Mesodermal cell (in vitro differentiated cells): ENCODE data around the gene MEGF9.

ENCODE experiments used
- H3K27ac ChIP-seq: 2 replicates; pipeline ENCODE4 v1.7.0; 2013; ENCODE audit warnings: mild to moderate bottlenecking, low read depth, low read length, moderate library complexity; ENCODE audit not compliant: severe bottlenecking
- H3K36me3 ChIP-seq: 2 replicates; pipeline ENCODE4 v1.7.1; 2013; ENCODE audit warnings: mild to moderate bottlenecking, low read length, moderate library complexity; ENCODE audit not compliant: control insufficient read depth, insufficient read depth
- H3K4me1 ChIP-seq: one replicate; pipeline ENCODE4 v1.7.1; 2013; ENCODE audit warnings: mild to moderate bottlenecking, low read length; ENCODE audit not compliant: insufficient read depth, control insufficient read depth, poor library complexity, severe bottlenecking
- H3K4me3 ChIP-seq: 2 replicates; pipeline ENCODE4 v1.7.0; 2013; ENCODE audit warnings: low read length, control low read depth, mild to moderate bottlenecking; ENCODE audit not compliant: insufficient read depth, poor library complexity, severe bottlenecking; ENCODE audit errors: extremely low read depth
- H3K9me3 ChIP-seq: 2 replicates; pipeline ENCODE4 v1.7.1; 2013; ENCODE audit warnings: mild to moderate bottlenecking, low read length, moderate library complexity; ENCODE audit not compliant: control insufficient read depth
- WGBS, 2 experiments: methylation state at CpG; one replicate each; pipeline ENCODE4 v1.1.5; 2013; ENCODE audit warnings: missing lambda C conversion rate in 2 of 2; ENCODE audit not compliant: insufficient coverage in 2 of 2; 5-methylcytosine and 5-hydroxymethylcytosine counted together

MEGF9 gene

DNA sequence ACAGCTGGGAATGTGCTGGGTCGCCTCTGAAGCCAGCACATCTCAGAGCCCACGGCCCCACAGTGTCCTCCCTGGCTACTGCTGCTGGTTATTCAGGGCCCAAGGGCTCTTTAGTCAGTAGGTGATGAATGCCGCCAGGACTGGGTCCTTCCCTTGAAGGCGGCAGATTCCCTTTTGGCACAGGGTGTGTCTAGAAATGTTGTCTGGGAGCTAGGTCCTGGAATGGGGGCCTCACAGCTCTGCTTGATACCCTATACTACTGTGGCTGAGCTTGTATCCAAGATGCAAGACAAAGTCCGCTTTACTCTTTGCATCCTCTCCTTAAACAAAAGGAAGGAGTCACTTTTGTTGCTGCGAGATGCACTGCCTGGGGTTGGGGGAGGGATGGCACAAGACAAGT is 33.1 kb downstream of the MEGF9 start:
- 84 to 100% methylated on average over 2 to 4 of the region's 6 CpGs for WGBS, 2 experiments
- no peaks in the 10 kb centered on the region for H3K9me3 ChIP-seq
- H3K27ac ChIP-seq = no peak overlapping the region
- no peaks in the 10 kb centered on the region for H3K36me3 ChIP-seq
- no peak overlapping the region for H3K4me3 ChIP-seq
- H3K4me1 ChIP-seq = no peaks in the 10 kb centered on the region

DNA sequence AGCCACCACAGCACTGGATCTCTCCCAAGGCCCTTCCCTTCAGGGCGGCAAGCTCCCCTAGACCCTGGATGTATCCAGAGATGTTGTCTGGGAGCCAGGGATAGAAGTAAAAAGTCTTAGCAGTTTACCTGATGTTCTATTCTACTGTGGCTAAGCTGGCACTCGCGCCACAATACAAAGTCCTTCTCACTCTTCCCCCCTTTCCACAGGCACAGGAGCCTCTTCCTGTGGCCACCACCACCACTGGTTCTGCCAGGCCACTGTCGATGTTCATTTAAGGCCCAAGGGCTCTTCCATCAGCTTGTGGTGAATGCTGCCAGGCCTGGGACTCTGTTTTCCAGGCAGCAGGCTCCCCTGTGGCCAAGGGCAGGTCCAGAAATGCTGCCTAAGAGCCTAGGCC is 33.7 kb downstream of the MEGF9 start:
- no peaks in the 10 kb centered on the region for H3K4me1 ChIP-seq
- no peaks in the 10 kb centered on the region for H3K9me3 ChIP-seq
- H3K27ac ChIP-seq = no peak overlapping the region
- 91 to 100% methylated on average over 4 of the region's 4 CpGs for WGBS, 2 experiments
- no peak overlapping the region for H3K4me3 ChIP-seq
- no peaks in the 10 kb centered on the region for H3K36me3 ChIP-seq

DNA sequence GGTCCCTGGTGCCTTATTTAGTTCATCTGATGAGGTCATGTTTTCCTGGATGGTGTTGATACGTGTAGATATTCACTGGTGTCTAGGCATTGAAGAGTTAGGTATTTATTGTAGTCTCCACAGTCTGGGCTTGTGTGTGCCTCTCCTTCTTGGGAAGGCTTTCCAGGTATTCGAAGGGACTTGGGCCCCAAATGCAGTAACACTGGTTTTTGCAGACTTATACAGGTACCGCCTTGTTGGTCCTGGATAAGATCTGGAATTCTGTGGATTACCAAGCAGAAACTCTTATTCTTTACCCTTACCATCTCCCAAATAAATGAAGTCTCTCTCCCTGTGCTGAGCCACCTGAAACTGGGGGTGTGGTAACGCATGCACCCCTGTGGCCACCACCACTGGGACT is 34.1 kb downstream of the MEGF9 start:
- H3K4me1 ChIP-seq = no peaks in the 10 kb centered on the region
- 100% methylated on average over 1 to 2 of the region's 4 CpGs for WGBS, 2 experiments
- H3K36me3 ChIP-seq = no peaks in the 10 kb centered on the region
- H3K27ac ChIP-seq = no peak overlapping the region
- H3K9me3 ChIP-seq = no peaks in the 10 kb centered on the region
- H3K4me3 ChIP-seq = no peak overlapping the region

DNA sequence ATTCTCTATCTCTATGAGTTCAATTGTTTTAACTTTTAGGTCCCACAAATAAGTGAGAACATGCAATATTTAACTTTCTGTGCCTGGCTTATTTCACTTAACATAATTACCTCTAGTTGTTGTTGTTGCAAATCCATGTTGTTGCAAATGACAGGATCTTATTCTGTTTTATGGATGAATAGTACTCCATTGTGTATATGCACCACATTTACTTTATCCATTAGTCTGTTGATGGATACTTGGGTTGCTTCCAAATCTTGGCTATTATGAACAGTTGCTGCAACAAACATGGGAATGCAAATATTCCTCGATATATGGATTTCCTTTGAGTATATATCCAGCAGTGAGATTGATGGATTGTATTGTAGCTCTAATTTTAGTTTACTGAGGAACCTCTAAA is 36.3 kb downstream of the MEGF9 start:
- WGBS, 2 experiments = 100% methylated on average over 1 of the region's 1 CpG; no CpG with 5 or more reads in 1 of the 2 experiments

DNA sequence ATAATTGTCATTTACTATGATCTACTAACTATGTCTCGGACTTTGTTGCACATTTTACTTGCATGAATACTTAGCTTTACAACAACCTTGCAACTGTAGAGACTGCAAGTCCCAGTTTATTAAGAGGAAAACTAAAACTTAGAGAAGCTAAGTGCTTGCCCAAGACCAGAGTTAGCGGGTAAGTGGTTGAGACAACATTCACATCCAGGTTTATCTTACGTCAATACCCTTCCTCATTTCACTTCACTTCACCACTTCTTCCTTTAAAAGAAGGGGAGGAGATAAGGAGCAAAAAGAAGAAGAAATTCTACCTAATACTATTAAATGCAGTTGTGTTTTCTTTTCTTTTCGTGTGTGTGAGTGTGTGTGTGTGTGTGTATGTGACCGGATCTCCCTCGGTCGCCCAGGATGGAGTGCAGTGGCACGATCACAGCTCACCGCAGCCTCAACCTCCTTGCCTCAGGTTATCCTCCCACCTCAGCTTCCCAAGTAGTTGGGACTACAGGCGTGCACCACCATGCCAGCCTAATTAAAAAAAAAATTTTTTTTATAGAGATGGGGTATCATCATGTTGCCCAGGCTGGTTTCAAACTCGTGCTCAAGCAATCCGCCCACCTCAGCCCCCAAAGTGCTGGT is 37.4 kb downstream of the MEGF9 start:
- no peak overlapping the region for H3K27ac ChIP-seq
- no peaks in the 10 kb centered on the region for H3K36me3 ChIP-seq
- no peaks in the 10 kb centered on the region for H3K4me1 ChIP-seq
- WGBS, 2 experiments = 75 to 91% methylated on average over 2 of the region's 12 CpGs
- no peaks in the 10 kb centered on the region for H3K9me3 ChIP-seq
- H3K4me3 ChIP-seq = no peak overlapping the region

More for the DNA sequence above, 36.3 kb downstream of the MEGF9 start:
- H3K9me3 ChIP-seq = no peaks in the 10 kb centered on the region
- H3K27ac ChIP-seq = no peak overlapping the region
- no peaks in the 10 kb centered on the region for H3K4me1 ChIP-seq
- H3K4me3 ChIP-seq = no peak overlapping the region
- no peaks in the 10 kb centered on the region for H3K36me3 ChIP-seq

DNA sequence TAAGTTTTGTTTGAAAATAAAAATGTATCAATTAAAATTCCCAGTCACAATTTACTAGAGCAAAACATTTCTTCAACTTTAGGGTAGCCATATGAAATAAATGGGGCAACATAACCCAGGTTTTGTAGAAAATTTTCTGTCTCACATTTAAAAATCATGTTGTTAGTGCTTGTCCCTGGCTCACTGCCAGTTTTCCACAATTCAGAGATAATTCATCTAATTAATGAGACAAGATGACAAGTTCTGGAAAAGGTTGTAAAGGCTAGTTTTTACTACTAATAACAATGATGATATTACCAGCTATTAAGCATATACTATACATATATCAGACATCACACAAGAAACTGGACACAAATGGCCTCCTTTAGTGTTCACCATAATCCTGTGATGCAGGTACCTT is 45.9 kb downstream of the MEGF9 start:
- Histone ChIP-seq H3K4me3 (no peak overlapping the region), H3K36me3 (no peaks in the 10 kb centered on the region), H3K4me1 (no peaks in the 10 kb centered on the region), H3K9me3 (no peaks in the 10 kb centered on the region), H3K27ac (no peak overlapping the region)

DNA sequence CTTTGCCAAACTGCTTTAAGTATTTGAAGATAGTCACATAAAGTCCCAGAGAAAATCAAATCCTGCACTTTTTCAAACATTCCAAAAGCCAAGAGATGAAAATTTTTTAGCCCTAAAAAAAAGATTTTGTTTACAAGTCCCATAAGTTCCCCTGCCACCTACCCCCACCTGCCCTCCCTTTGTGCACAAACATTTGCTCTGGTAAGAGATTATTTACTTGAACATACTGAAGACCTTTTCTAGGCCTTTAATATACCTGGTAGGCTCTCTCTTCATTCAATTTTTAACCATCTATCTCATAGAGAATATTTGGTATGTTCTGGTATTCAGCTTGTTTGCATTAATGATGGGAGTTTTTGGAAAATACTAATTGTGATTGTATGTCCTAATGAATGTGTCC is 50.3 kb downstream of the MEGF9 start:
- Histone ChIP-seq H3K9me3 (no peaks in the 10 kb centered on the region), H3K27ac (no peak overlapping the region), H3K36me3 (no peaks in the 10 kb centered on the region), H3K4me1 (no peaks in the 10 kb centered on the region), H3K4me3 (no peak overlapping the region)

DNA sequence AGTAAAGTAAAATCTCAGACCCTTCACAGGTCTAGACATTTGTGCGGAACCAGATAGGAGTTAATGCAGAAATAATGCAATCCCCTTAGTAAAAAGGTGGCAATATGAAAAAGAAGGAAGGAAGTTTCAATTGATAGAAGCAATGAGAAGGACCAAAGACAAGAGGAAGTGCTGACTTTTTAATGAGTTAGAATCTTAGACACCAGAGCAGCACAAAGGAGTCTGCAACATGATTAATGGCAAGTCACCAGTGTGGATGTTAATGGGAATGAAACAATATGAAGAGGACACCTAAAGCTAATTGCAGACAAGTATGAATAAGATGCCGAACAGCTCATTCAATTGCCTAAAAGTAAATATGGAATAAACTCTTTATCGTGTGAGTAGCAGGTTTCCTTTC is 50.9 kb downstream of the MEGF9 start:
- Histone ChIP-seq H3K4me3 (no peak overlapping the region), H3K27ac (no peak overlapping the region), H3K4me1 (no peaks in the 10 kb centered on the region), H3K9me3 (no peaks in the 10 kb centered on the region), H3K36me3 (no peaks in the 10 kb centered on the region)
- WGBS, 2 experiments = 100% methylated on average over 1 to 2 of the region's 3 CpGs

DNA sequence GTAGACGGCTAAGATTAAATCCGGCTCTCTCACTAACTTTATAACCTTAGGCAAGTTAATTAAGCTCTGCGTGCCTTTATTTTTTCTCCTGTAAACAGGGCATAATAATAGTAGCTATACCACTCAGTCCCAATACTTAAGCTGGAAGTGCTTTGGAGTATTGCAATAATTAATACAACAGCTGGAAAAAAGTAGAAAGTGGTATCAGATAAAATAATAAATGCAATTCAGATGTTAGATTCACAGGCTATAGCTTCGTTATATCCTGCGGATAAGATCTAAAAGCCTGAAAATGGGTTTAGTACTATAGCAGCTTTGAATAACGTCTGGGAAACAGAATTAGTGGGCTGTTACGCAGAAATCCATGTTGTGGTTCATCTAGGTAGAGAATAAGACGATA is 51.8 kb downstream of the MEGF9 start:
- no peaks in the 10 kb centered on the region for H3K4me1 ChIP-seq
- H3K27ac ChIP-seq = no peak overlapping the region
- H3K4me3 ChIP-seq = no peak overlapping the region
- no peaks in the 10 kb centered on the region for H3K9me3 ChIP-seq
- WGBS, 2 experiments = 72 to 100% methylated on average over 1 to 2 of the region's 8 CpGs
- no peaks in the 10 kb centered on the region for H3K36me3 ChIP-seq

DNA sequence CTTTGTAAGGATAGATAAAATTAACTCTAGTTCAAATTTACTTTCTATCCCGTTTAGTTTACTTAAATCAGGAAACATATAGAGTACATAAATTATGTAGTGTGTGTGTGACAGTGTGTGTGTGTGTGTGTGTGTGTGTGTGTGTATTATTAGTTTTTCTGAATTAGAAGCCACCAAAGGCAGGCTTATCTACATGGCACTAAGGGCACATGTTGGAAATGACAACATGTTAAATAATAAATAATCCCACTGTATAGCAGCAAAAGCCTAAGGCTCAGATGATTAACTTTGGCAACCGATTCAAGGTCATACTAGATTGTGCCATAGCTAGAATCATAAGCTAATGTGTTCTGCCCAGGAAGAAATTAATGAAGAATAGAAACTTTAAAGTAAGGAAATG is 54.6 kb downstream of the MEGF9 start:
- no CpG with 5 or more reads among the region's 2 CpGs for WGBS, 2 experiments
- H3K36me3 ChIP-seq = no peaks in the 10 kb centered on the region
- H3K4me1 ChIP-seq = no peaks in the 10 kb centered on the region
- H3K27ac ChIP-seq = no peak overlapping the region
- H3K9me3 ChIP-seq = no peaks in the 10 kb centered on the region
- no peak overlapping the region for H3K4me3 ChIP-seq

DNA sequence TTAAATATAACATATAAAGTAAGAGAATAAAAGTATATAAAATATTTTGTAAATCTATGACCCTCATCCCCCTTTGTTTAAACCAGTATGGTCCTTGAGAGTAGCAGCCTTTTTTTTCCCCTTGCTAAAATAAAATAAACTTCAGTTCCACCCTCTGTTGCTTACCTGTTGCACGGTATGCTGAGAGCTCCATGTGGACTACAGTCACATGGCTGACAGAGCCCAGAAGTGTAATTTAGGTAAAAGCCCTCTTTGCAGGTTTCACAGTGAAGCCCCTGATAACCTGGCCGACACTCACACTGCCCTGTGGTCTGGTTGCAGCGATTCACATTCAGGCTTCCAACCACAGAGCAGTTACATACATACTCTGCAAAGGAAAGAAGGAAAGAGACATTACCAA is 55.1 kb downstream of the MEGF9 start:
- H3K4me1 ChIP-seq = no peaks in the 10 kb centered on the region
- no peaks in the 10 kb centered on the region for H3K36me3 ChIP-seq
- H3K9me3 ChIP-seq = no peaks in the 10 kb centered on the region
- no peak overlapping the region for H3K27ac ChIP-seq
- H3K4me3 ChIP-seq = no peak overlapping the region
- 89 to 94% methylated on average over 2 to 3 of the region's 3 CpGs for WGBS, 2 experiments
